SU-DHL-6 (cell line): ENCODE measurements around the gene CHD2.

Experiments
- H2AFZ ChIP-seq: fragments of 200-600 bp; sonication (generic); 2 replicates; pipeline ENCODE4 v1.6.1; 2014; ENCODE audit warnings: low read depth, mild to moderate bottlenecking, moderate library complexity, mixed read lengths, antibody characterized with exemption, low read length; ENCODE audit not compliant: severe bottlenecking
- H3F3A ChIP-seq: fragments of 200-600 bp; shearing (Covaris generic); 2 replicates; pipeline ENCODE4 v1.6.0; 2016; ENCODE audit warnings: antibody characterized with exemption, mild to moderate bottlenecking; ENCODE audit not compliant: insufficient read depth
- H3K27ac ChIP-seq: fragments of 200-600 bp; sonication (generic); 2 replicates; pipeline ENCODE4 v1.5.1; 2016; ENCODE audit warnings: low read depth, mild to moderate bottlenecking, low read length, moderate library complexity, mixed read lengths
- H3K27me3 ChIP-seq: fragments of 200-600 bp; sonication (generic), shearing (Covaris generic); 2 replicates; pipeline ENCODE4 v1.6.0; 2014; ENCODE audit warnings: mild to moderate bottlenecking, low read length
- H3K36me3 ChIP-seq: fragments of 200-600 bp; sonication (generic); 2 replicates; pipeline ENCODE4 v1.6.1; 2014; ENCODE audit warnings: mild to moderate bottlenecking, low read length, mixed read lengths
- H3K4me2 ChIP-seq: fragments of 300-600, 200-600 bp; shearing (Covaris generic), sonication (generic); 2 replicates; pipeline ENCODE4 v1.6.0; 2014; ENCODE audit warnings: low read length, low read depth, mild to moderate bottlenecking; ENCODE audit not compliant: poor library complexity, severe bottlenecking
- H3K4me3 ChIP-seq: fragments of 200-600 bp; sonication (generic); 2 replicates; pipeline ENCODE4 v1.5.1; 2014; ENCODE audit warnings: antibody characterized with exemption, low read length, mild to moderate bottlenecking, mixed read lengths; ENCODE audit not compliant: insufficient read depth, poor library complexity, severe bottlenecking
- H3K79me2 ChIP-seq: fragments of 200-600 bp; sonication (generic); 2 replicates; pipeline ENCODE4 v1.6.1; 2014; ENCODE audit warnings: mild to moderate bottlenecking, low read length, moderate library complexity; ENCODE audit not compliant: insufficient read depth
- H3K9ac ChIP-seq: fragments of 200-600 bp; sonication (generic); 2 replicates; pipeline ENCODE4 v1.7.0; 2014; ENCODE audit warnings: mild to moderate bottlenecking, low read length
- H3K9me2 ChIP-seq: fragments of 200-600 bp; sonication (generic); replicated peaks from 2 replicates; pipeline ENCODE4 v1.6.1; 2014; ENCODE audit warnings: low read length; ENCODE audit not compliant: insufficient read depth
- H3K9me3 ChIP-seq: fragments of 200-600 bp; sonication (generic); 2 replicates; pipeline ENCODE4 v1.6.1; 2014; ENCODE audit warnings: low read length, mixed read lengths; ENCODE audit not compliant: insufficient read depth
- H4K20me1 ChIP-seq: fragments of 200-600 bp; sonication (generic); 2 replicates; pipeline ENCODE4 v1.6.1; 2014; ENCODE audit warnings: low read depth, mild to moderate bottlenecking, antibody characterized with exemption, low read length, moderate library complexity, mixed read lengths
- EZH2phosphoT487 ChIP-seq: fragments of 200-600 bp; sonication (generic), shearing (Covaris generic); conservative IDR thresholded peaks from 2 replicates; pipeline ENCODE4 v1.6.1; 2018; ENCODE audit warnings: mild to moderate bottlenecking, antibody characterized with exemption, low read length, moderate library complexity, mixed read lengths
- TF ChIP-seq, protein P1 (sequence below): fragments of 200-600 bp; sonication (generic); IDR thresholded peaks from one replicate; pipeline ENCODE4 v1.5.1; 2017; ENCODE audit warnings: antibody characterized with exemption, mild to moderate bottlenecking, low read length, moderate library complexity; ENCODE audit not compliant: insufficient read depth, poor library complexity, severe bottlenecking

The CHD2 gene

DNA sequence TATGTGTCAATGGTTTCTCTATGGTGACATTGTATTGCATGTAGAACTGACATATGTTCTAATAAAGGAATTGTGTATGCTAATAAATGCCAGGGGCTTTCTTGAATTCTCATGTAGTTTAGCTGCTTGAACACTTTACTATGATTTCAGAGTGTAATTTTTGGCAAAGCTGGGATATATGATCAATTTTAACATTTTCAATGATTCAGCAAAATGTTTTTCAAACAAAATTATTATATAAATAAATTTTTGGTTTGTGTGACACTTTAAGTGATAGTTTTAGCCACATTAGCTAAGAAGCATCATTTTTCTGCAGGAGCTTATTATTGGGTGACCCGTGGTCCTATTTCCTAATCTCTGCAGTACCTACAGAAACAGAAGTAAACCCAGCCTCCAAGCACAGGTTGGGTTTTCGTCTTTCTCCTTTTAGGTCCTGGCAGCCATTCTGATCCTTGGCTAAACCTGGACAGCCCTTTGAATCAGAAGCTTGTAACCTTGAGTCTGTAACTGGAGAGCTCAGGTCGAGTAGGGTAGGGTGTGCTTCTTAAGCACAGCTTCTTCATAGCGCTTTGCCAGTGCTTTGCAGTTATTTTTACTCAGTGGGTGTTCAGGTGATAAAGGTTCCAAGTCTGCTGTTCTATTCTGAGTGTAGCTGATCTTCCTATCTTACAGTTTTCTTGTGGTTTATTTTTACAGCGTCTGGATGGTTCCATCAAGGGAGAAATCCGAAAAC lies 74.2 kb downstream of the CHD2 start:
- TF ChIP-seq, protein P1, sequence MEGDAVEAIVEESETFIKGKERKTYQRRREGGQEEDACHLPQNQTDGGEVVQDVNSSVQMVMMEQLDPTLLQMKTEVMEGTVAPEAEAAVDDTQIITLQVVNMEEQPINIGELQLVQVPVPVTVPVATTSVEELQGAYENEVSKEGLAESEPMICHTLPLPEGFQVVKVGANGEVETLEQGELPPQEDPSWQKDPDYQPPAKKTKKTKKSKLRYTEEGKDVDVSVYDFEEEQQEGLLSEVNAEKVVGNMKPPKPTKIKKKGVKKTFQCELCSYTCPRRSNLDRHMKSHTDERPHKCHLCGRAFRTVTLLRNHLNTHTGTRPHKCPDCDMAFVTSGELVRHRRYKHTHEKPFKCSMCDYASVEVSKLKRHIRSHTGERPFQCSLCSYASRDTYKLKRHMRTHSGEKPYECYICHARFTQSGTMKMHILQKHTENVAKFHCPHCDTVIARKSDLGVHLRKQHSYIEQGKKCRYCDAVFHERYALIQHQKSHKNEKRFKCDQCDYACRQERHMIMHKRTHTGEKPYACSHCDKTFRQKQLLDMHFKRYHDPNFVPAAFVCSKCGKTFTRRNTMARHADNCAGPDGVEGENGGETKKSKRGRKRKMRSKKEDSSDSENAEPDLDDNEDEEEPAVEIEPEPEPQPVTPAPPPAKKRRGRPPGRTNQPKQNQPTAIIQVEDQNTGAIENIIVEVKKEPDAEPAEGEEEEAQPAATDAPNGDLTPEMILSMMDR = no peak
- TF ChIP-seq EZH2phosphoT487 = no peak
- Histone ChIP-seq H3K4me3 (no peak overlapping the region), H3K27me3 (no peaks in the 10 kb centered on the region), H3K9ac (no peak overlapping the region), H3K4me2 (no peak overlapping the region), H2AFZ (no peak overlapping the region), H3K9me3 (no peaks in the 10 kb centered on the region), H3K27ac (no peak overlapping the region), H3K36me3 (peaks cover 71% of the 10 kb centered on the region), H4K20me1 (peaks cover 8% of the 10 kb centered on the region), H3K79me2 (0 out of 2 replicates have a peak, but pooled peaks cover under 1% of the 10 kb centered on the region), H3F3A (no peaks in the 10 kb centered on the region), H3K9me2 (no peaks in the 10 kb centered on the region)

DNA sequence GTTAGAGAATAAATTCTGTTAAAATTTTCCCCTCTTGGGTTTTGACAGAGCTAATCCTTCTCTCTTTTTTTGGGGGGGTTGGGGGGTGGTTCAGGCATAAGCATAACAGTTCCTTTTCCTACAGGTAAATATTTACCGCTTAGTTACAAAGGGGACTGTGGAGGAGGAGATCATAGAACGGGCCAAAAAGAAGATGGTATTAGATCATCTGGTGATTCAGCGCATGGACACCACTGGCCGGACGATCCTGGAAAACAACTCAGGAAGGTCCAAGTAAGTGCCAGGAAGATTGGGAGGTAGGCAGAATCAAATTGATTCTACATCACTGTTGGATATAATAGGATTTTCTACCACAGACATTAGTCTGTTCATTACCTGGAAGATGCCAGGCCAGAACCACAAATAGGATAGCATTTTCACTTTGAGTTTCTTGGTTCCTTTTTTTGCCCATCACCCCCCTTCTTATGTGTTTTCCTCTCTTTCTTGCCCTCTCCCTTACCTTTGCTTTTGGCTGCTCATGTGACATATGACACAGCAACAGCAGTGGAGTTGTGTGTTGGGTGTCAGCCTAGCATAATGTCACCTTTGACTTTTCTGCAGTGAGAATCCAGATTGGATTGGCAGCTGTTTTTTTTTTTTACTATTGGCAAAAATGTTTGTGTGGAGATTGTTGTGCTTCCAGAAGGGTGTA lies 79.0 kb downstream of the CHD2 start:
- Histone ChIP-seq H3K9me2 (no peaks in the 10 kb centered on the region), H3K36me3 (peaks cover 75% of the 10 kb centered on the region), H3K4me2 (no peak overlapping the region), H2AFZ (no peak overlapping the region), H4K20me1 (no peaks in the 10 kb centered on the region), H3K9me3 (no peaks in the 10 kb centered on the region), H3K27me3 (no peaks in the 10 kb centered on the region), H3F3A (no peaks in the 10 kb centered on the region; the same call in 1 of the 2 replicates), H3K79me2 (no peaks in the 10 kb centered on the region; the same call in 1 of the 2 replicates), H3K4me3 (no peak overlapping the region), H3K9ac (no peak overlapping the region), H3K27ac (no peak overlapping the region)
- TF ChIP-seq, protein P1 = no peak
- no peak for TF ChIP-seq EZH2phosphoT487

DNA sequence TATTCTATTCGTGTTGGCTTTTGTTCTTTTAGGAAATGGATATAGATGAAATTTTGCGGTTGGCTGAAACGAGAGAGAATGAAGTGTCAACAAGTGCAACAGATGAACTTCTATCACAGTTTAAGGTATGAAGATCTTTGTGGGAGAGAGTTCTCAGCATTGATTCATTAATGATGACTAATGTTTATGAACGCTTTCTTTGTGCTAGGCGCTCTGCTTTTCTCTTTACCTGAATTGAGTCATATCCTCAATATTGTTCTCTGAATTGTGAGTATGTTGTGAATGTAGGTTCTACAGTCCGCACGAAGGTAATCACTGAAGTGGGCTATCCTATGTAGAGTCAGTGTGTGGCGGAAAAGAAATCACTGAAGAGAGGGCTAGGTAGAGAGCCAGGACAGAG lies 81.2 kb downstream of the CHD2 start:
- H3K79me2 ChIP-seq = no peaks in the 10 kb centered on the region; the same call in 1 of the 2 replicates
- no peaks in the 10 kb centered on the region for H3K9me2 ChIP-seq
- no peaks in the 10 kb centered on the region for H4K20me1 ChIP-seq
- no peaks in the 10 kb centered on the region for H3K27me3 ChIP-seq
- no peak for TF ChIP-seq EZH2phosphoT487
- TF ChIP-seq, protein P1 = no peak
- peaks cover 79% of the 10 kb centered on the region for H3K36me3 ChIP-seq
- H3F3A ChIP-seq = no peaks in the 10 kb centered on the region; the same call in 1 of the 2 replicates
- no peak overlapping the region for H2AFZ ChIP-seq
- no peak overlapping the region for H3K4me3 ChIP-seq
- no peak overlapping the region for H3K4me2 ChIP-seq
- H3K9me3 ChIP-seq = no peaks in the 10 kb centered on the region
- no peak overlapping the region for H3K27ac ChIP-seq
- no peak overlapping the region for H3K9ac ChIP-seq
